HG03045 (cell line): ENCODE measurements around the gene SRA1.

Experiments
- ATAC-seq: cut with Tn5 transposase; IDR thresholded peaks from one replicate; pipeline ENCODE4 v1.9.1; 2021; ENCODE audit warnings: mild to moderate bottlenecking, moderate library complexity; ENCODE audit not compliant: unreplicated experiment

SRA1 gene

DNA sequence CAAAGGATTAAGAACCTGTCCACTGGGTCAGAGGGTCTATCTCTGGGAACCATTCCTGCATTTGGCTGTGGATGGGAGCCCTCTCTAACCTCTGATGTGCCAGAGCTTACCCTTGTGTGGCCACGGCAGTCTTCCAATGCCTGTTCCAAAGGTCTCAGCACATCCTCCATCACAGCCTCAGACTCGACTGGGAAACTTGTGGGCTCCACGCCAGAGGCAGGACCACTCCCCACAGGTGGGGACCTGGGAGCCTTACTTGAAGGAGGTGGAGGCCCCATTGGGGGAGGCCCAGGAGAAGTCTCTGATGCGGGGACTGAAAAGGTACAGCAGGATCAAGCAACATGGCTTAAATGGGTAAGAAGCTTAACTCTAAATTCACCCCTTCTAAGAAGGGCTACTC lies 5.4 kb downstream of the SRA1 start:
- no peak for ATAC-seq

DNA sequence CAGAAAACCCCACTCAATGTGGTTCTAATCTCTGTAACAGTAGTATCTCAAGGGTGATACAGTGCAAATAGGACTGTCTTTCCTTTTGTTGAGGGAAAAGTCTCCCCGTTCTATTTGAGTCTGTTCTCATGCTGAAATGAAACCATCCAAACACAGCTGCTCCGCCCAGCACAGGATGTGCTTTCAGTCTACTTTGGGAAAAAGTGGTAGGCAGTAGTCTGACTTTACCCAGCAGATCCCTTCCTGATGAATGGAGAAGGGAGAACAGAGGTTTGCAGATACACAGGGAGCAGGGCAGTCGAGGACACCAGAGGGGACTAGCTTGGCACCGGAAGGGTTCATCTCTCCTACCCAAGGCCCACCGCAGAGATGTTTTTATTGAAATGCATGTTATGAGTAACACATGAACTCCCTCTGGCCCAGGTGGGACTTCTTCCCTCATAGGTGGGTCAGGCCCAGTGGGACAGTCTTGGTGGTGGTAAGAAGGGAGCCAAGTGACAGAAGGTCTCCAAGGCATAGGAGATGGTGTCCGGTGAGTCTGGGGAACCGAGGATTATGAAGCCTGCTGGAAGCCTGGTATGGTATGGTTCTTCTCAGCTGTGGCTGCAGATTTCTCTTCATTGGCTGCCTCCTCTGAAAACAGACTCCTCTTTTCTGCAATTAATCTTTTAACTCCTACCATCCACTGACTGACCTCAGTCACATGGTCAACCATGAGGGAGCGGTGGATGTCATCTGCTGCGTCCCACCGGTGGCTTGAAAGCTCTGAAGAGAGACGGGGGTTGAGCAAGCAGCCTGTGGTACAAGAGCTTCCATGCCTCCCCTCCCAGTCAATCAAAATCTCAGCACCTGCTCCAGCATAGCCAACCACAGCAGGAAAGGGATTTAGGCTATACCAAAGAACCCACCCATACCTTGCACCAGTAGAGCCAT lies 6.9 kb downstream of the SRA1 start:
- no peak for ATAC-seq

DNA sequence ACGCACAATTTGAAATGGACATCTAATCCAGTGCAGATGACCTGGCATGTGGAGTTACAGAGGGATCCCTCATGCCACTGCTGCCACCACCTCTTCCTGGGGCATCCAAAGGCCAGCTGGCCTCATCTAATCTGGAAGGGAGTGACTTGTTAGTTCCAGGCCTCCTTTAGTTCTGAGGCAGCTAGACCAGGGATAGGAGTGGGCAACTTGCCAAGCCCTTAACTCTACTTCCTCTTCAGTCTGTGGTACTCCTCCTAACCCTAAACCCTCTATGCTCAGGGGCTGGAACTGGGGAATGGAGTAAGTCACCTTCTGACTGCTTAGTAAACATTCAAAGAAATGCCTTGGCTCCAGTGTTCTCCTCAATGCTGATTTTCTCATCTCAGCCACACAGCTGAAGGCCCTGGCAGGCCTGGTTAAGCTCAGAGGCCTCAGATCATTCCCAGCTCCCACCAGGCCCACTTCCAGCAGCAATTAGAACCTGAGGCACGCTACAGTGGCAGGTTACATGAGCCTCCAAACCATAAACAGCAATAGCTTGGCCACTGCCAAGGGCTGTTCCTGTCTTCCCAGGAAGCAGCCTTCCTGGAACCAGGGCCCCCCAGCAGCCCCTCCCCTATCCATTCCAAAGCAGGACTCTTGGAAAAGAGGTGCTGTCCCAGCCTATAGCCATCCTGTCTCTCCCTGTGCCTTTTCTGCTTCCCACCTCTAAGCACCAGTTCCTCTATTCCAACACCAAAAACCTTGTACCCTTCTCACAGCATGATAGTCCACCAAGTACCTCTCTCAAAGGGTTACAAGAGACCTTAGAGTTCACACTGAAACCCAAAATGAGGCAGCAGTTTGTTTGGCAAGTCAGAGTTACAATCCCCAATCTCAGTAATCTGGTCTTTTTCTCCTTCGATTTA lies 7.8 kb downstream of the SRA1 start:
- no peak for ATAC-seq

DNA sequence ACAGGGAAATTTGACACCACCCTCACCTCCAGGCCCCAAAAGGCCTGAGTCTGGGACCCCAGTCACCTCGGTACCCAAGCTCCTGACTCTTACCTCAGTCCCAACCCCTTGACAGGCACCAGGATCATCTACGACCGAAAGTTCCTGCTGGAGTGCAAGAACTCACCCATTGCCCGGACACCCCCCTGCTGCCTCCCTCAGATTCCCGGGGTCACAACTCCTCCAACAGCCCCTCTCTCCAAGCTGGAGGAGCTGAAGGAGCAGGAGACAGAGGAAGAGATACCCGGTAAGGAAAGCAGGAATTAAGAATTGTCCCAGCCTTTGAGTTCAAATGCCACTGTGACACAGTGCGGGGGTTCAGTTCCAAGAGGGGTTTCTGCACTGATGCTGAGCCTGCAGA lies 8.5 kb downstream of the SRA1 start:
- no peak for ATAC-seq

DNA sequence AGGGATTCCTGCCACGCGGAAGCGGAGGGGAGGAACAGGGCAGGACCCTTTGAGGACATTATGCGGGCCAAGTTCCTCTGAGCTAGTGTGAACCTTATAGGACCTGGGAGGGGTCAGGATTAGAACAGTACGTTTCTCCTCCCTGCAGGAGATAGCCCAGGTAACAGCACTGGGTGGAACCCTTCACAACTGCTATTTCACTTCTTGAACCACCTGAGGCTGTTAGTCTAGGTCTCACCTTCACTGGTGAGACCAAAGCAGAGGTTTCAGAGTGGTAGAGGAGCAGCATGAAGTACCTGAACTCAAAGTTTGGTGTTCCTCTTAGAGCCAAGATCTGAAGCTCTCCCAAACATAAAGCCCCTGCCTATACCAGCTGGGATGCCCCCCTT lies 9.0 kb downstream of the SRA1 start:
- ATAC-seq, result no peak

DNA sequence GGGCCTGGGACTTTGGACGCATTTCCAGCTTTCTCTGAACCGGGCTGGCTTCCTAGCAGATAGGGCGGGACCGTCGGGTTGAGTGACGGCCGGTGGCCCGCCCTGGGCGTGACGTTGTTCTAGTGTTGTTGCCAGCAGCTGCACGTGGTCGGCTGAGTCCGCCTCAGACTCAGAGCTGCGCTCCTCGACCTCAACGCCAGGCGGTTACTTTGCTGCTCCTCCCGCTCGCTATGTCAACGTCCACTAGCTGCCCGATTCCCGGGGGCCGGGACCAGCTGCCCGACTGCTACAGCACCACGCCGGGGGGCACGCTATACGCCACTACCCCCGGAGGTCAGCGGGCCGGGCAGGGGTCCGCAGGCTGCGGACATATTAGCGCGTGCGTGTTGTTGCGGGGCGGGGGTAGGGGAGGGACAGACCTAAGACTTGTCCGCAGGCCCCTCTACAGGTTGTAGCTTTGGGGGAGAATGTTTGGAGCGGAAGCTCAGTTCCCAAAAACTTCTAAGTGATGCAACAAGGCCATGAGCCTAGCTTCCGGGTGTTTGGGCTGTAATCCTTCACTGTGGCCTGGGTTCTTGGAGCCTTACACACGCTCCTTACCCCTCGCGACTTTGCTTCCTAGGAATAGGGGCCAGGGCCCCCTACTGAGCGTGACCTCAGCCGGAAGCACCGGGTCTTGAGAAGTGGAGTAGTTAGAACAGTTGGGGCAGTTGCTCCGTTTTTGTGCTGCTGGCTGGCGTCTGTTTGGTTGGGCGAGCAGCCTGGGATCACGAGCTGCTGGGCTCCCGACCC lies 9.6 kb downstream of the SRA1 start, which contains the start of gene EIF4EBP3:
Gene EIF4EBP3, plus strand, starts transcription at position 155 of the 792 bp plus-strand sequence. Its CDS starts 76 bp downstream, at position 231.
- ATAC-seq, result peak; percentile 98

DNA sequence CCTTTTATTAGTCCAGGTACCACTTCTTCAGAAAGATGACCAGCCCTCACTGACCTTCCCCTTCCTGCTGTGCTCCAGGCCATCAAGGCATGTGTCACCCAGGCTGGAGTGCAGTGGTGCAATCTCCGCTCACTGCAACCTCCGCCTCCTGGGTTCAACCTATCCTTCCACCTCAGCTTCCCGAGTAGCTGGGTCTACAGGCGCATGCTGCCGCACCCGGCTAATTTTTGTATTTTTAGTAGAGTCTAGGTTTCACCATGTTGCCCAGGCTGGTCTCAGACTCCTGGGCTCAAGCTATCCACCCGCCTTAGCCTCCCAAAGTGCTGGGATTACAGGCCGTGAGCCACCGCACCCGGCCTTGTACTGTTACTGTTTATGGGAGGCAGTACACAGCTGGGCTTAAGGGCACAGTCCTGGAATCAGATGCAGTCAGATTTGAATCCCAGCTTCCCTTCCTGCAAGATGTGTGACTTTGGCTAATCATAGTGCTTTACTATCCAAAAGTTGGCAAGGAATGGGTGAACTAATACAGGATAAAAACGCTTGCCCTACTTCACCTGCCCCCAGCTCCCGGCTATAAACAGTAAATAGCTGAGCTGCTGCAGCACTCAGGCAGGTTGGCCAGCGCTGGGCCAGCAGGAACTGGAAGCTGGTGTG lies 10.3 kb downstream of the SRA1 start:
- ATAC-seq, result peak; percentile 2

DNA sequence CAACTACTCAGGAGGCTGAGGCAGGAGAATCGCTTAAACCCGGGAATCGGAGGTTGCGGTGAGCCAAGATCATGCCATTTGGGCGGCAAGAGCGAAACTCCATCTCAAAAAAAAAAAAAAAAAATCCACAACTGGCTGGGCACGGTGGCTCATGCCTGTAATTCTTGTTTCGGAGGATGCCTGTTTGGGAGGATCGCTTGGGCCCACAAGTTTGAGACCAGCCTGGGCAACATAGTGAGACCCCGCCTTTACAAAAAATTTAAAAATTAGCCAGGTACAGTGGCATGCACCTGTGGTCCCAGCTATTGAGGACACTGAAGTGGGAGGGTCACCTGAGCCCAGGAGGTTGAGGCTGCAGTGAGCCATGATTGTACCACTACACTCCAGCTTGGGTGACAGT lies 11.7 kb downstream of the SRA1 start:
- no peak for ATAC-seq

DNA sequence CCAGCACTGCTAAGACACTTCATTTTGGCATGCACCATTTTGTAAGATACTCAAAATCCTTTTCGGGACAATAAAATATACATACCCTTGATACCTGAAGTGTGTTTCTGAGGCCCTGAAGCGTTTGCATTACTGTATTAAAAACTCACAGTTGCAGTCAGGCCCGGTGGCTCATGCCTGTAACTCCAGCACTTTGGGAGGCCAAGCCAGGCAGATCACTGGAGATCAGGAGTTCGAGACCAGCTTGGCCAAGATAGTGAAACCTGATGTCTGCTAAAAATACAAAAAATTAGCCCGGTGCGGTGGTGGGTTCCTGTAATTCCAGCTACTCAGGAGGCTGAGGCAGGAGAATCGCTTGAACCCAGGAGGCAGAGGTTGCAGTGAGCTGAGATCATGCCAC lies 12.3 kb downstream of the SRA1 start:
- no peak for ATAC-seq

DNA sequence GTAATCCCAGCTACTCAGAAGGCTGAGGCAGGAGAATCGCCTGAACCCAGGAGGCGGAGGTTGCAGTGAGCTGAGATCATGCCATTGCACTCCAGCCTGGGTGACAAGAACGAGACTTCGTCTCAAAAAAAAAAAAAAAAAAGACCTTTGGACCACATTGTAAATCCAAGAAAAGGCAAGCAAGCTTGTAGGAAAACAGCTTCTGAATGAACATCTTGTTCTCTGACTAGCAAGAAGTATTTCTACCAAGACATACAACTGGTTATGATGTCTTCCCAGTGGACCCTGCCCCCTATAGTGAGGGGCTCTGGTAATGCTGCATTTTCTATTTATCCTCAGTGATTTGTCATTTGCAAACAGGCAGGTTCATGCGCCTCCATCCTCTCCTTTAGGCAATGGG lies 14.3 kb downstream of the SRA1 start:
- ATAC-seq, result no peak

DNA sequence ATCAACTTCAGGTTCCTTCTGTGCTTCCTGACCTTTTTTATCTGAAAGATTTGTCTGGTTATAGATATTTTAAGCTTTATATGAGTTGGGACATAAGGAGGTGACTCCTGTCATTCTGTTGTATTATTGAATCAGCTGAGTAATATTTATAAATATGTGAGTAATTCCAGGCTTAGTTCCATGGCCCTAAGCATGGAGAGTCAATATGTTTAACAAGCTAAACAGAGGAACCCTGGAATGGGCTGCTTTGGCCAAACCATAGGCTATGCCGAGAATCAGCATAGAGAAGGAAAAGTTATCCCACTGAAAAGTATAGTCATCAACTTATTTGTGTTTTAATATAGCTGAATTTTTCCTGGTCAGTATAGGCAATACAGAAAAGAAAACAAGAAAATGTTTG lies 17.0 kb downstream of the SRA1 start:
- no peak for ATAC-seq

DNA sequence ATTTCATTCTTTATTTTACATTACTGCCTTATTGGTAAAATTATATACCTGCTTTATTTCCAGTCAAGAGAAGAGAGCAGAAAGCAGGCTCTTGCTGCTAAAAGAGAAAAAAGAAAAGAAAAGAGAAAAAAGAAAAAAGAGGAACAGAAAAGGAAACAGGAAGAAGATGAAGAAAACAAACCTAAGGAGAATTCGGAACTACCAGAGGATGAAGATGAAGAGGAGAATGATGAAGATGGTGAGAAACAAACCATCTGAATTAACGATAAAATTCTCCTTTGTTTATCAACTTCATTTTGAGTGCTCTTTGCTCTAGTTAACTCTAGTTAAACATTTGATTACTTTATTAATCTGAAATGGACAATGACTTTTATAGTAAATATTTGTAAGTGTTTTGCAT lies 33.3 kb downstream of the SRA1 start:
- no peak for ATAC-seq

DNA sequence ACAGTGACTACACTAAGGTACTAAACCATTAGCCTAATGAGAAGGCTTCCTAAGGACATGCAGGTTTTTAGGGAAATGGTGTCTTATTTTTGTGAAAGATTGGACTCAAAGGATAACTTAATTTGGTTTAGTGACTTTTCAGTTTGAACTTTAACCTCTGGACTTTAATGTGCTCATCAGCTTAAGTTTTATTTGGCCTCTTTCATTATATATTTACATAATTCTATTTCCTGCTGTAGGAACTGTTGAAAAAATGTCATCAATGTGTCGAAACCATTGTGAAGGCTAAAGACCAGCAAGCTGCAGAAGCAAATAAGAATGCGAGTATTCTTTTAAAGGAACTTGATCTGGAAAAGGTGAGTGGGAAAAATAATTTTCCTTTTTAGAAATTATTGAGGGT lies 44.1 kb downstream of the SRA1 start:
- no peak for ATAC-seq

DNA sequence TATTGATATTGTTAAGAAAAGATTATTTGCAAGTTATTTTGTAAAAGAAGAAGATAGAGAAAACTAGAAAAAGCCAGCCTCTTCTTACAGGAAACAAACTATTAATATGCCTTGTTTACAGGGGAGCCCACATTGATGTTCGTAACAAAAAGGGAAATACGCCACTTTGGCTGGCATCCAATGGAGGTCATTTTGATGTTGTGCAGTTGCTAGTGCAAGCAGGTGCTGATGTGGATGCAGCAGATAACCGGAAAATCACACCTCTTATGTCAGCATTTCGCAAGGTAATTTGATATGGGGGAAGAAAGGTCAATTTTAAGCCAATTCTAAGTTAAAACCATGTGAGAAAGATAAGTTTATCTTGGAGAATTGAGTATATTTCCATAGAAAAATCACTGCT lies 47.4 kb downstream of the SRA1 start:
- ATAC-seq, result no peak

DNA sequence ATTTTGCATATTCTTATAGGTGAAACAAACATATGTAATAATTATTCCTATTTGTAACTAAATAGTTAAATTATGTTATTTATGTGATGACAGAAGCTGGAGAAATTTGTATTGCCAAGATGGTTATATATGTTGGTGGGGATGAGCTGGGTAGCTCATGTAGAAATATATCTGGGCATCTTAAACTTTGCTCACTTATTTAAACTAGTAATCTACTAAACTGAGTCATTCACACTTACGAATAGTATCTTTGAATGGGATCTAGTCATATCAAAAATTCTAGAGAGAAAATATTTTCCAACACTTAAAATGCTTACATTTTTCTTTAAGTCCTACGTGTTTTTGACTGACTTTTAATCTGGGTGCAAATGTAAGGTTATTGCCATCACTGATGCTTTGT lies 54.4 kb downstream of the SRA1 start:
- ATAC-seq, result no peak
